Gastroesophageal sphincter (tissue), 3 donors: ENCODE measurements around the gene TSC22D3.

Experiments used
- POLR2A ChIP-seq, 2 donors: fragments of 450-650 bp; IDR thresholded peaks; one replicate each; pipeline ENCODE4 v1.6.1; 2017; ENCODE audit warnings: antibody characterized with exemption in 2 of 2, mild to moderate bottlenecking in 2 of 2, moderate library complexity in 1 of 2
- POLR2AphosphoS5 ChIP-seq: sonication (generic); formaldehyde crosslinking; IDR thresholded peaks from one replicate; pipeline ENCODE4 v1.6.1; 2017; ENCODE audit warnings: antibody characterized with exemption
- TF ChIP-seq, protein P1 (sequence below), 4 experiments: fragments of 200-600 bp in 2 of 4; fragments of 450-650 bp in 2 of 4; sonication (generic) in 1 of 4; IDR thresholded peaks; one replicate each; pipeline ENCODE4 v1.5.1; 2017 to 2019; ENCODE audit warnings: antibody characterized with exemption in 4 of 4, mild to moderate bottlenecking in 2 of 4, moderate library complexity in 2 of 4

DNA sequence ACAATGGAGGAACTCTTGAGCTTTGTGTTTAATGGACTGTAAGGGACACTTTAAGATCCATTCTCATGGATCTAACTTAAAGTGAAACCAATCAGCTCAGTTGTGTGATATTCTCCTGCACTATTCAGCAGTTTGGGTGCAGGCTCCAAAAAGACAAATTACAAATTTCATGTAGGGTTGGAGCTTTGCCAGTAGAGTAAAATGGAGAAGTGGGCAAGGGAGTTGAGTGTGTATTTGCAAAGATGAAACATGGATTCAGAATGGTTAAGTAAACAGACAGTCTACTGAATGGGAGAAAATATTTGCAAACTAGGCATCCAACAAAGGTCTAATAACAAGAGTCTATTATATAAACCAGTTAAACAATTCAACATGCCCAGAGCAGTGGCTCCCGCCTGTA lies 28.8 kb upstream of the TSC22D3 start:
- TF ChIP-seq POLR2A (IDR thresholded peaks at IDR 0.05): no peak
- TF ChIP-seq, protein P1, sequence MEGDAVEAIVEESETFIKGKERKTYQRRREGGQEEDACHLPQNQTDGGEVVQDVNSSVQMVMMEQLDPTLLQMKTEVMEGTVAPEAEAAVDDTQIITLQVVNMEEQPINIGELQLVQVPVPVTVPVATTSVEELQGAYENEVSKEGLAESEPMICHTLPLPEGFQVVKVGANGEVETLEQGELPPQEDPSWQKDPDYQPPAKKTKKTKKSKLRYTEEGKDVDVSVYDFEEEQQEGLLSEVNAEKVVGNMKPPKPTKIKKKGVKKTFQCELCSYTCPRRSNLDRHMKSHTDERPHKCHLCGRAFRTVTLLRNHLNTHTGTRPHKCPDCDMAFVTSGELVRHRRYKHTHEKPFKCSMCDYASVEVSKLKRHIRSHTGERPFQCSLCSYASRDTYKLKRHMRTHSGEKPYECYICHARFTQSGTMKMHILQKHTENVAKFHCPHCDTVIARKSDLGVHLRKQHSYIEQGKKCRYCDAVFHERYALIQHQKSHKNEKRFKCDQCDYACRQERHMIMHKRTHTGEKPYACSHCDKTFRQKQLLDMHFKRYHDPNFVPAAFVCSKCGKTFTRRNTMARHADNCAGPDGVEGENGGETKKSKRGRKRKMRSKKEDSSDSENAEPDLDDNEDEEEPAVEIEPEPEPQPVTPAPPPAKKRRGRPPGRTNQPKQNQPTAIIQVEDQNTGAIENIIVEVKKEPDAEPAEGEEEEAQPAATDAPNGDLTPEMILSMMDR (IDR thresholded peaks at IDR 0.05): no peak
- TF ChIP-seq POLR2AphosphoS5: no peak
